ENCODE data around the gene HOMER1.

DNA sequence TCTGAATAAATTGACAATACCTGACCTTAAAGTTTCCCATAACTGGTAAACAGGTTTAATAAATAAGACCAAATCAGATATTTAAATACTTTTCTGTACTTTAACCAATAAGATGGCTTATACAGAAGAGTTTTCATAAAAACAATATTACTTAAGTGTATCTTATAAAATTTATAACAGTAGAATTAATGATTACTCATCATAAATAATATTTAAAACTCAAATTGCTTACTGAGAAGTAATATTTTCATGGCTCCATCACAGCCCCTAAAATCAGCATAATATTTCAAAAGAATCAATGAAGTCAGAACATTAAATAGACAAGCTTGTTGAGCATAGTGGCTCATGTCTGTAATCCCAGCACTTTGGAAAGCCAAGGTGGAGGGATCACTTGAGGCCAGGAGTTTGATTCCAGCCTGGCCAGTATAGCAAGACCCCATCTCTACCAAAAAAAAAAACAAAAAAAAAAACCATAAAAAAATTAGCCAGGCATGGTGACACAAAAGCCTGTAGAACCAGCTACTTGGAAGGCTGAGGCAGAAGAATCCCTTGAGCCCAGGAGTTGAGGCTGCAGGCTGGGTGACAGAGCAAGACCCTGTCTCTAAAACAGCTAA lies 23.5 kb downstream of the HOMER1 start:
- no peak for TF ChIP-seq CTCF (IDR thresholded peaks at IDR 0.05)
- TF ChIP-seq POLR2AphosphoS5 (IDR thresholded peaks at IDR 0.05): no peak
- TF ChIP-seq EP300 (IDR thresholded peaks at IDR 0.05): no peak

Data from sigmoid colon (tissue), 4 donors.